Measurements from ENCODE around the gene ARID1B. TPM values are rescaled to one million over a fixed set of nuclear protein-coding genes. Genes with fewer than 3 reads are reported as not detected.

Gene ARID1B
- total RNA-seq, 2 experiments from 2014 or later = 36.9 to 38.9 TPM

- DNase-seq = no peak
- H3K27ac Mint-ChIP-seq = peak overlapping the region; percentile 76
- CTCF ChIA-PET = interaction anchor here (1.0 to 1.6 kb wide), 6 partner anchors 10 to 116 kb away, joined by 3 to 5 read pairs (median 4); no protein-coding TSS in a partner anchor
- no peaks in the 10 kb centered on the region for H3K27me3 Mint-ChIP-seq
- peaks cover 59% of the 10 kb centered on the region for H3K4me1 Mint-ChIP-seq (ENCODE audit: low read depth)
- peaks cover 3% of the 10 kb centered on the region for H3K36me3 Mint-ChIP-seq (ENCODE audit: low read depth)
- peak; percentile 94 for ATAC-seq
- TF ChIP-seq CTCF (IDR thresholded peaks at IDR 0.05) = no peak
- H3K9me3 Mint-ChIP-seq = no peaks in the 10 kb centered on the region
- intact Hi-C loops (cut with micrococcal nuclease) = loop anchor here (5.0 kb wide), 1 partner anchor 38 kb away; no protein-coding TSS in a partner anchor
- POLR2A ChIA-PET = interaction anchor here (0.6 to 3.2 kb wide), 6 partner anchors 9 to 47 kb away, joined by 3 to 15 read pairs (median 4); no protein-coding TSS in a partner anchor
- H3K4me3 Mint-ChIP-seq = peak overlapping the region; percentile 30
Measured at GRCh38 chr6:157068691-157069324, 291.6 kb downstream of the ARID1B start.

- ChIA-PET POLR2A (interaction anchor here (0.8 to 3.2 kb wide), 4 partner anchors 14 to 48 kb away, joined by 3 to 15 read pairs (median 5); no protein-coding TSS in a partner anchor), CTCF (interaction anchor here (1.0 to 1.6 kb wide), 4 partner anchors 9 to 115 kb away, joined by 3 to 5 read pairs (median 4); no protein-coding TSS in a partner anchor)
- no peak overlapping the region for H3K27ac Mint-ChIP-seq
Measured at GRCh38 chr6:157069585-157069984, 292.4 kb downstream of the ARID1B start.

GRCh38 chr6:157070403-157071107 is 293.4 kb downstream of the ARID1B start:
- Mint-ChIP-seq H3K4me3 (no peak overlapping the region), H3K27ac (no peak overlapping the region), H3K4me1 (ENCODE audit: low read depth) (peaks cover 68% of the 10 kb centered on the region), H3K27me3 (no peaks in the 10 kb centered on the region), H3K9me3 (no peaks in the 10 kb centered on the region), H3K36me3 (ENCODE audit: low read depth) (peaks cover 11% of the 10 kb centered on the region)
- ATAC-seq = no peak
- no peak for TF ChIP-seq CTCF (IDR thresholded peaks at IDR 0.05)
- ChIA-PET POLR2A (no interaction called here), CTCF (interaction anchor here (0.7 to 2.0 kb wide), 5 partner anchors 8 to 14 kb away, joined by 3 to 9 read pairs (median 3); no protein-coding TSS in a partner anchor)
- intact Hi-C loops (cut with micrococcal nuclease) = no loop called here
- DNase-seq = no peak

More at GRCh38 chr6:157069585-157069984, 292.4 kb downstream of the ARID1B start:
- ATAC-seq = no peak
- intact Hi-C loops (cut with micrococcal nuclease) = loop anchor here (5.0 kb wide), 1 partner anchor 38 kb away; no protein-coding TSS in a partner anchor
- Mint-ChIP-seq H3K4me1 (ENCODE audit: low read depth) (peaks cover 62% of the 10 kb centered on the region), H3K4me3 (no peak overlapping the region), H3K27me3 (no peaks in the 10 kb centered on the region), H3K9me3 (no peaks in the 10 kb centered on the region), H3K36me3 (ENCODE audit: low read depth) (peaks cover 6% of the 10 kb centered on the region)
- DNase-seq = no peak
- no peak for TF ChIP-seq CTCF (IDR thresholded peaks at IDR 0.05)

GRCh38 chr6:157072128-157072527 is 294.9 kb downstream of the ARID1B start:
- no peak for TF ChIP-seq CTCF (IDR thresholded peaks at IDR 0.05)
- CTCF ChIA-PET = no interaction called here
- intact Hi-C loops (cut with micrococcal nuclease) = no loop called here
- DNase-seq = no peak
- ATAC-seq = no peak
- peaks cover 11% of the 10 kb centered on the region for H3K36me3 Mint-ChIP-seq (ENCODE audit: low read depth)
- H3K9me3 Mint-ChIP-seq = no peaks in the 10 kb centered on the region
- no peak overlapping the region for H3K27ac Mint-ChIP-seq
- H3K27me3 Mint-ChIP-seq = no peaks in the 10 kb centered on the region
- H3K4me1 Mint-ChIP-seq (ENCODE audit: low read depth) = peaks cover 70% of the 10 kb centered on the region
- H3K4me3 Mint-ChIP-seq = no peak overlapping the region
- POLR2A ChIA-PET = interaction anchor here (1.0 to 1.1 kb wide), 2 partner anchors 14 to 18 kb away, joined by 3 to 4 read pairs; no protein-coding TSS in a partner anchor

All from activated CD8-positive, alpha-beta T cell treated with anti-CD3 and anti-CD28 coated beads for 36 hours (primary cell).